Gastroesophageal sphincter (tissue), 4 donors: Measurements from ENCODE around the gene GRK5. TPM values are rescaled to one million over a fixed set of nuclear protein-coding genes. Genes with fewer than 3 reads are reported as not detected.

Experiments
- ATAC-seq: fragments of 150-250 bp; one replicate; pipeline ENCODE4 v1.9.1; 2016; ENCODE audit warnings: mild to moderate bottlenecking, moderate library complexity
- H3K27ac ChIP-seq, 4 donors: fragments of 200-600 bp; sonication (generic) in 3 of 4; 1 replicate in 3 of 4; 2 replicates in 1 of 4; pipeline ENCODE4 v1.5.1; 2016 to 2019
- H3K27me3 ChIP-seq: fragments of 200-600 bp; sonication (generic); one replicate; pipeline ENCODE4 v1.5.1; 2019
- H3K36me3 ChIP-seq, 2 donors: fragments of 200-600 bp; sonication (generic); one replicate each; pipeline ENCODE4 v1.5.1; 2019; ENCODE audit warnings: control low read depth in 1 of 2
- H3K4me1 ChIP-seq, 3 donors: fragments of 200-600 bp; sonication (generic); 1 replicate in 2 of 3; 2 replicates in 1 of 3; pipeline ENCODE4 v1.5.1; 2016 to 2019; ENCODE audit warnings: control low read depth in 2 of 3
- H3K4me3 ChIP-seq, 2 donors: fragments of 200-600 bp; sonication (generic); one replicate each; pipeline ENCODE4 v1.5.1; 2019; ENCODE audit warnings: mild to moderate bottlenecking in 1 of 2, moderate library complexity in 1 of 2
- H3K9me3 ChIP-seq, 3 donors: fragments of 200-600 bp; sonication (generic); one replicate each; pipeline ENCODE4 v1.5.1; 2017 to 2019; ENCODE audit warnings: control low read depth in 2 of 3
- CTCF ChIP-seq, 4 experiments: fragments of 200-600 bp in 2 of 4; fragments of 450-650 bp in 2 of 4; sonication (generic) in 1 of 4; IDR thresholded peaks; one replicate each; pipeline ENCODE4 v1.5.1; 2017 to 2019; ENCODE audit warnings: antibody characterized with exemption in 4 of 4, mild to moderate bottlenecking in 2 of 4, moderate library complexity in 2 of 4
- EP300 ChIP-seq: sonication (generic); formaldehyde crosslinking; IDR thresholded peaks from one replicate; pipeline ENCODE4 v1.6.1; 2017; ENCODE audit warnings: antibody characterized with exemption, mild to moderate bottlenecking
- POLR2A ChIP-seq, 2 donors: fragments of 450-650 bp; IDR thresholded peaks; one replicate each; pipeline ENCODE4 v1.6.1; 2017; ENCODE audit warnings: antibody characterized with exemption in 2 of 2, mild to moderate bottlenecking in 2 of 2, moderate library complexity in 1 of 2
- POLR2AphosphoS5 ChIP-seq: sonication (generic); formaldehyde crosslinking; IDR thresholded peaks from one replicate; pipeline ENCODE4 v1.6.1; 2017; ENCODE audit warnings: antibody characterized with exemption
- WGBS, 2 donors: methylation state at CpG; one replicate each; pipeline ENCODE4 v1.1.5; 2018; ENCODE audit warnings: low coverage in 1 of 2; 5-methylcytosine and 5-hydroxymethylcytosine counted together
- total RNA-seq, 4 donors: library from RNA; depleted of rRNA; stranded (reverse); fragments of >200 nt; gene quantifications; one replicate each; pipeline ENCODE4 v1.1.0, GENCODE V29; 2016

The GRK5 gene
- total RNA-seq, 4 donors from 2014 or later: 28.8 to 71.6 (median 47.7) TPM

GRCh38 chr10:119456435-119456810 is 249.1 kb downstream of the GRK5 start:
- Histone ChIP-seq H3K36me3 (peaks cover 0 to 71% of the 10 kb centered on the region in 2 donors), H3K27me3 (no peaks in the 10 kb centered on the region), H3K4me1 (no peaks in the 10 kb centered on the region), H3K9me3 (no peaks in the 10 kb centered on the region), H3K27ac (no peak overlapping the region), H3K4me3 (no peak overlapping the region)
- no peak for ATAC-seq
- TF ChIP-seq POLR2AphosphoS5 (no peak), CTCF (IDR thresholded peaks at IDR 0.05) (no peak)
- WGBS, 2 donors: 74% methylated on average over 3 of the region's 7 CpGs; no CpG with 5 or more reads in 1 of the 2 donors

- Histone ChIP-seq H3K9me3 (no peaks in the 10 kb centered on the region), H3K36me3 (peaks cover 0 to 53% of the 10 kb centered on the region in 2 donors), H3K4me3 (no peak overlapping the region), H3K27me3 (no peaks in the 10 kb centered on the region), H3K4me1 (no peaks in the 10 kb centered on the region), H3K27ac (no peak overlapping the region)
- no peak for ATAC-seq
- WGBS, 2 donors: 82 to 90% methylated on average over 5 to 17 of the region's 28 CpGs
- TF ChIP-seq CTCF (IDR thresholded peaks at IDR 0.05) (no peak), EP300 (no peak), POLR2A (IDR thresholded peaks at IDR 0.05) (no peak), POLR2AphosphoS5 (no peak)
These were observed 250.8 kb downstream of the GRK5 start for GRCh38 chr10:119457966-119458766.

GRCh38 chr10:119459681-119460340 is 252.4 kb downstream of the GRK5 start:
- Histone ChIP-seq H3K4me1 (no peaks in the 10 kb centered on the region), H3K27ac (no peak overlapping the region), H3K9me3 (no peaks in the 10 kb centered on the region), H3K27me3 (no peaks in the 10 kb centered on the region), H3K4me3 (no peak overlapping the region), H3K36me3 (peaks cover 0 to 37% of the 10 kb centered on the region in 2 donors)
- no peak for TF ChIP-seq POLR2AphosphoS5
- TF ChIP-seq POLR2A (IDR thresholded peaks at IDR 0.05): no peak
- TF ChIP-seq CTCF (IDR thresholded peaks at IDR 0.05): no peak
- no peak for TF ChIP-seq EP300
- WGBS, 2 donors: 80 to 95% methylated on average over 1 to 6 of the region's 17 CpGs
- ATAC-seq: no peak

- no peak for ATAC-seq
- H3K9me3 ChIP-seq: no peaks in the 10 kb centered on the region
- no peaks in the 10 kb centered on the region for H3K27me3 ChIP-seq
- peaks cover 0 to 29% of the 10 kb centered on the region in 2 donors for H3K36me3 ChIP-seq
- H3K27ac ChIP-seq: no peak overlapping the region
- H3K4me3 ChIP-seq: no peak overlapping the region
- 83 to 85% methylated on average over 1 to 7 of the region's 11 CpGs for WGBS, 2 donors
- H3K4me1 ChIP-seq: no peaks in the 10 kb centered on the region
- TF ChIP-seq POLR2AphosphoS5 (no peak), CTCF (IDR thresholded peaks at IDR 0.05) (no peak), POLR2A (IDR thresholded peaks at IDR 0.05) (no peak), EP300 (no peak)
These were observed 253.2 kb downstream of the GRK5 start for GRCh38 chr10:119460369-119461195.
